ENCODE results near the gene ADAP1.

DNA sequence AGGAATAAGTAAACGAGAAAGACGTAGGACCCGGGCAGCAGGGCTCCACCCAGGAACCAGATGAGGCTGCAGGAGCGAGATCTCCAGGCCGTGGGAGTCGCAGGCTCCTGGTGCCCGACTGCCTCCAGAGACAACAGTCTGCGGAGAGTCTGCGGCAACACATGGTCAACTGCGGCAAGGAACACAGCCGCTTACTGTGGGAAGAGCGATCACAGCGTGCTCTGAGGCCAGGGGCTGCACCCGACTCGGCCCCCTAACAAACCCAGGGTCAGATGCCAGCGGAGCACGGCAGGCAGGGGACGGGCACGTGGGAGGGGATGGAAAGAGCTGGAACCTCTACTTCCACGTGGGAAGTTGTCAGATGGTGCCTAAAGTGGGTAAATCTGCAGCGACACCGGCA, 51.5 kb downstream of the ADAP1 start:
- TF ChIP-seq, protein P1, sequence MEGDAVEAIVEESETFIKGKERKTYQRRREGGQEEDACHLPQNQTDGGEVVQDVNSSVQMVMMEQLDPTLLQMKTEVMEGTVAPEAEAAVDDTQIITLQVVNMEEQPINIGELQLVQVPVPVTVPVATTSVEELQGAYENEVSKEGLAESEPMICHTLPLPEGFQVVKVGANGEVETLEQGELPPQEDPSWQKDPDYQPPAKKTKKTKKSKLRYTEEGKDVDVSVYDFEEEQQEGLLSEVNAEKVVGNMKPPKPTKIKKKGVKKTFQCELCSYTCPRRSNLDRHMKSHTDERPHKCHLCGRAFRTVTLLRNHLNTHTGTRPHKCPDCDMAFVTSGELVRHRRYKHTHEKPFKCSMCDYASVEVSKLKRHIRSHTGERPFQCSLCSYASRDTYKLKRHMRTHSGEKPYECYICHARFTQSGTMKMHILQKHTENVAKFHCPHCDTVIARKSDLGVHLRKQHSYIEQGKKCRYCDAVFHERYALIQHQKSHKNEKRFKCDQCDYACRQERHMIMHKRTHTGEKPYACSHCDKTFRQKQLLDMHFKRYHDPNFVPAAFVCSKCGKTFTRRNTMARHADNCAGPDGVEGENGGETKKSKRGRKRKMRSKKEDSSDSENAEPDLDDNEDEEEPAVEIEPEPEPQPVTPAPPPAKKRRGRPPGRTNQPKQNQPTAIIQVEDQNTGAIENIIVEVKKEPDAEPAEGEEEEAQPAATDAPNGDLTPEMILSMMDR (IDR thresholded peaks at IDR 0.05), result no peak
- no peak for TF ChIP-seq POLR2A (IDR thresholded peaks at IDR 0.05; ENCODE audit: low read depth)
- TF ChIP-seq POLR2AphosphoS5 (IDR thresholded peaks at IDR 0.05), result no peak
